Measurements from ENCODE around the gene PLXNA2. TPM values are rescaled to one million over a fixed set of nuclear protein-coding genes. Genes with fewer than 3 reads are reported as not detected.

The PLXNA2 gene
- total RNA-seq, 1 experiment from 2014 or later: 10.2 TPM

DNA sequence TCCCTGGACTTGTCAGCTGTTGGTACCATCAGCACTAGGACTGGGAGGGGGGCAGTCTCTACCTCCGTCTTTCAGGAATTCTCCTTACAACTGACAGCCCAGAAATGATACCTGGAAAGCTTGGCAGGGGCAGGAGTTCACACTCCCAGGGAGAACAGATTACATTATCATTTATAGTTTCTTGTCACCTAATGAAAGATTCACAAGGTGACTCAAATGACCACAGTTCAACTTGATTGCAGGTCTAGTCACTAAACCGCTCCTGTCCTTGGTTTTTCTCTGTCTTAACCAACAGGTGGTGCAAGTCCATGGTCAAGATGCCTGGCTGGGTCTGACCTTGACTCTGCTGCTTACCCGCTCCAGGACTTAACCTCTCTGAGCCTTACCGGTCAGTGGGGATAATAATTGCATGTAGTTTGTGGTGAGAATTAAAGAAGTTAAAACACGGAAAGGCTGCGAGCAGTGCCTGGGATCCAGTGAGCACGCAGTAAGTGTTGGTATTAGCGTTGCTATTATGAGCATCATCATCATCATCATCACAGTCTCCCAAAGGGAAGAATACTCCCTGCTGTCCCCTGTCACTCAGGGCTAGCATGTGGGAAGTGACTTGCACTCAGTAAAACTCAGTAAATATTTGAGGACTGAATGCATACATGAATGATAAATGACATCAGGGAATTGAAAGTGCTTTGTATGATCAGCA is 207.9 kb downstream of the PLXNA2 start:
- Histone ChIP-seq H3K27me3 (ENCODE audit: insufficient read depth, low read depth) (no peaks in the 10 kb centered on the region), H3K36me3 (ENCODE audit: low read depth) (no peaks in the 10 kb centered on the region), H3K9me3 (ENCODE audit: insufficient read depth, low read depth) (no peaks in the 10 kb centered on the region), H3F3A (ENCODE audit: insufficient read depth, low read depth) (no peaks in the 10 kb centered on the region), H3K4me2 (no peak overlapping the region), H3K4me1 (replicated peaks; ENCODE audit: insufficient read depth) (no peaks in the 10 kb centered on the region), H3K79me2 (ENCODE audit: low read depth) (no peaks in the 10 kb centered on the region), H3K27ac (no peak overlapping the region), H3K4me3 (no peak overlapping the region), H4K20me1 (ENCODE audit: insufficient read depth) (no peaks in the 10 kb centered on the region), H2AFZ (no peak overlapping the region), H3K9me2 (ENCODE audit: insufficient read depth) (no peaks in the 10 kb centered on the region)
- no TSS peak for BruUV-seq (replicated peaks)
- no peak for TF ChIP-seq EZH2 (IDR thresholded peaks at IDR 0.05; ENCODE audit: low read depth)
- TF ChIP-seq, protein P1, sequence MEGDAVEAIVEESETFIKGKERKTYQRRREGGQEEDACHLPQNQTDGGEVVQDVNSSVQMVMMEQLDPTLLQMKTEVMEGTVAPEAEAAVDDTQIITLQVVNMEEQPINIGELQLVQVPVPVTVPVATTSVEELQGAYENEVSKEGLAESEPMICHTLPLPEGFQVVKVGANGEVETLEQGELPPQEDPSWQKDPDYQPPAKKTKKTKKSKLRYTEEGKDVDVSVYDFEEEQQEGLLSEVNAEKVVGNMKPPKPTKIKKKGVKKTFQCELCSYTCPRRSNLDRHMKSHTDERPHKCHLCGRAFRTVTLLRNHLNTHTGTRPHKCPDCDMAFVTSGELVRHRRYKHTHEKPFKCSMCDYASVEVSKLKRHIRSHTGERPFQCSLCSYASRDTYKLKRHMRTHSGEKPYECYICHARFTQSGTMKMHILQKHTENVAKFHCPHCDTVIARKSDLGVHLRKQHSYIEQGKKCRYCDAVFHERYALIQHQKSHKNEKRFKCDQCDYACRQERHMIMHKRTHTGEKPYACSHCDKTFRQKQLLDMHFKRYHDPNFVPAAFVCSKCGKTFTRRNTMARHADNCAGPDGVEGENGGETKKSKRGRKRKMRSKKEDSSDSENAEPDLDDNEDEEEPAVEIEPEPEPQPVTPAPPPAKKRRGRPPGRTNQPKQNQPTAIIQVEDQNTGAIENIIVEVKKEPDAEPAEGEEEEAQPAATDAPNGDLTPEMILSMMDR (conservative IDR thresholded peaks at IDR 0.05): peak; percentile 52; the same call in 1 of the 2 replicates
- no peak for DNase-seq
- POLR2A ChIA-PET (ENCODE audit: unreplicated experiment): no interaction called here
- CTCF ChIA-PET: interaction anchor here (0.6 kb wide), 2 partner anchors 202 to 208 kb away, joined by 3 read pairs; partner anchors contain the start of gene PLXNA2
- intact Hi-C loops (cut with micrococcal nuclease; ENCODE audit: unreplicated experiment): no loop called here

DNA sequence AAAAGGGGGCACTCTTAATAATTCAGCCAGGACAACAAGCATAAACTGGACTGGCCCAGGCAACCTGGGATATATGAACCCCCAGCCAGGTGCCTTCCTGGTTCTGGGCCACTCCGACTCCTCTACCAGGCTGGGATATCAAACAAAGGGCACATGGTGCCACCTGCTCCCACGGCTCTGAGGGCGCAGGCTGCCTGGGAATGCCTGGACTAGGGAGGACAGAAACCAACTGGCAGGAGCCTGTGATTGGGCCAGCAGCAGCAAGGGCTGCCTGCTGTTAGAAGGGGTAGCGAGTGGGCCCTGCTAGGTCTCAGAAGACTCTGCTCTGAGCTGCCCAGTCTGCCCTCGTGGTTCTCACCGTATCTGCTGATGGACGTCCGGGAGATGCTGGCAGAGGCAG is 210.0 kb downstream of the PLXNA2 start:
- no peaks in the 10 kb centered on the region for H3K9me3 ChIP-seq (ENCODE audit: insufficient read depth, low read depth)
- H3K4me2 ChIP-seq: no peak overlapping the region
- POLR2A ChIA-PET (ENCODE audit: unreplicated experiment): no interaction called here
- H3K27ac ChIP-seq: no peak overlapping the region
- no peaks in the 10 kb centered on the region for H4K20me1 ChIP-seq (ENCODE audit: insufficient read depth)
- no peaks in the 10 kb centered on the region for H3K9me2 ChIP-seq (ENCODE audit: insufficient read depth)
- TF ChIP-seq EZH2 (IDR thresholded peaks at IDR 0.05; ENCODE audit: low read depth): no peak
- TF ChIP-seq, protein P1 (conservative IDR thresholded peaks at IDR 0.05): no peak
- CTCF ChIA-PET: no interaction called here
- no peaks in the 10 kb centered on the region for H3K36me3 ChIP-seq (ENCODE audit: low read depth)
- H3K4me3 ChIP-seq: no peak overlapping the region
- intact Hi-C loops (cut with micrococcal nuclease; ENCODE audit: unreplicated experiment): no loop called here
- no peaks in the 10 kb centered on the region for H3K27me3 ChIP-seq (ENCODE audit: insufficient read depth, low read depth)
- H3K79me2 ChIP-seq (ENCODE audit: low read depth): no peaks in the 10 kb centered on the region
- no TSS peak for BruUV-seq (replicated peaks)
- H3F3A ChIP-seq (ENCODE audit: insufficient read depth, low read depth): no peaks in the 10 kb centered on the region
- no peak overlapping the region for H2AFZ ChIP-seq
- H3K4me1 ChIP-seq (replicated peaks; ENCODE audit: insufficient read depth): no peaks in the 10 kb centered on the region
- DNase-seq: no peak

DNA sequence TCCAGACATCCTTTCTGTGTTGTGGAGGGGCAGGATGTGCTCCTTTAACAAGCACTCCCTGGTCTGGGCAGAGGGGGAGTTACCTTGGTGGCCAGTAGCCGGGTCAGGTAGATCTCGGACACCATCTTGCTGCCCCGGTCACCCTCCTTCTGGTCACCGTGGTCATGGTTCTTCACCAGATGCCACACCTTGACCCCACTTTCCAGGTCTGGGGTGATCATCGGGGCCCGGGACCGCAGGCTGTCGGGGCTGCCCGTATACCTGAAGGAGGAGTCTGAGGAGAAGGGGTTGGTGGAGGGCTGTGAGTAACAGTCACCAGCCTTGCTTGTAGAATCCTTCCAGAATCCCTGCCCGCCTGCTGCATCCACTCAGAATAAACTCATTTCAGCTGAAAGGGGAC is 210.9 kb downstream of the PLXNA2 start:
- Histone ChIP-seq H3F3A (ENCODE audit: insufficient read depth, low read depth) (no peaks in the 10 kb centered on the region), H3K79me2 (ENCODE audit: low read depth) (no peaks in the 10 kb centered on the region), H4K20me1 (ENCODE audit: insufficient read depth) (no peaks in the 10 kb centered on the region), H3K4me3 (no peak overlapping the region), H2AFZ (no peak overlapping the region), H3K36me3 (ENCODE audit: low read depth) (no peaks in the 10 kb centered on the region), H3K4me1 (replicated peaks; ENCODE audit: insufficient read depth) (no peaks in the 10 kb centered on the region), H3K27ac (no peak overlapping the region), H3K27me3 (ENCODE audit: insufficient read depth, low read depth) (no peaks in the 10 kb centered on the region), H3K4me2 (no peak overlapping the region), H3K9me2 (ENCODE audit: insufficient read depth) (no peaks in the 10 kb centered on the region), H3K9me3 (ENCODE audit: insufficient read depth, low read depth) (no peaks in the 10 kb centered on the region)
- ChIA-PET CTCF (no interaction called here), POLR2A (ENCODE audit: unreplicated experiment) (no interaction called here)
- intact Hi-C loops (cut with micrococcal nuclease; ENCODE audit: unreplicated experiment): no loop called here
- DNase-seq: no peak
- TF ChIP-seq, protein P1 (conservative IDR thresholded peaks at IDR 0.05): no peak
- TF ChIP-seq EZH2 (IDR thresholded peaks at IDR 0.05; ENCODE audit: low read depth): no peak
- no TSS peak for BruUV-seq (replicated peaks)

Data from PC-9 (cell line).